ENCODE measurements around the gene NOL11. TPM values are rescaled to one million over a fixed set of nuclear protein-coding genes. Genes with fewer than 3 reads are reported as not detected.
"Not testable (repeated sequence)": the region's sequence is repeated elsewhere in the genome, so short reads cannot be mapped to it uniquely, and the experiment has no call there.

NOL11 gene
- total RNA-seq, 1 donor from 2014 or later = 35.4 TPM

DNA sequence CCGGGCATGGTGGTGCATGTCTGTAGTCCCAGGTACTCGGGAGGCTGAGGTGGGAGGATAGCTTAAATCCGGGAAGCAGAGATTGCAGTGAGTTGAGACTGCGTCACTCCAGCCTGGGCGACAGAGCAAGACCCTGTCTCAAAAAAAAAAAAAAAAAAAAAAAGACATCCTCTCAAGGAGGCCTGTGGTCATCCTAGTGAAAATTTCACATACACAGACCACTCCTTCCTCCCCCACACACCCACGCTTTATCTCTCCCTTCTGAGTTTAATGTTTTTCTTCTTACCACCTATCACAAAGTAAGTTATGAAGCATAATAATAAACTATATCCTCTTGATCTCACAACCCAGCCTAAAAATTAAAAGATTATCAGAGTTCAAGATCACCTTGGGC lies 1.3 kb upstream of the NOL11 start:
- no peak for DNase-seq (ENCODE audit: extremely low spot score in 2 of 2)
- Histone ChIP-seq H3K4me1 (peaks cover 22% of the 10 kb centered on the region), H3K27ac (no peak overlapping the region), H3K36me3 (peaks cover 0 to 10% of the 10 kb centered on the region in 2 donors), H3K4me3 (no peak overlapping the region), H3K9me3 (no peaks in the 10 kb centered on the region), H3K27me3 (no peaks in the 10 kb centered on the region)
- intact Hi-C loops (cut with DNase I) = no loop called here
- TF ChIP-seq POLR2AphosphoS5 (IDR thresholded peaks at IDR 0.05; ENCODE audit: insufficient read depth in 1 of 2, low read depth in 1 of 2) = no peak
- TF ChIP-seq, protein P1, sequence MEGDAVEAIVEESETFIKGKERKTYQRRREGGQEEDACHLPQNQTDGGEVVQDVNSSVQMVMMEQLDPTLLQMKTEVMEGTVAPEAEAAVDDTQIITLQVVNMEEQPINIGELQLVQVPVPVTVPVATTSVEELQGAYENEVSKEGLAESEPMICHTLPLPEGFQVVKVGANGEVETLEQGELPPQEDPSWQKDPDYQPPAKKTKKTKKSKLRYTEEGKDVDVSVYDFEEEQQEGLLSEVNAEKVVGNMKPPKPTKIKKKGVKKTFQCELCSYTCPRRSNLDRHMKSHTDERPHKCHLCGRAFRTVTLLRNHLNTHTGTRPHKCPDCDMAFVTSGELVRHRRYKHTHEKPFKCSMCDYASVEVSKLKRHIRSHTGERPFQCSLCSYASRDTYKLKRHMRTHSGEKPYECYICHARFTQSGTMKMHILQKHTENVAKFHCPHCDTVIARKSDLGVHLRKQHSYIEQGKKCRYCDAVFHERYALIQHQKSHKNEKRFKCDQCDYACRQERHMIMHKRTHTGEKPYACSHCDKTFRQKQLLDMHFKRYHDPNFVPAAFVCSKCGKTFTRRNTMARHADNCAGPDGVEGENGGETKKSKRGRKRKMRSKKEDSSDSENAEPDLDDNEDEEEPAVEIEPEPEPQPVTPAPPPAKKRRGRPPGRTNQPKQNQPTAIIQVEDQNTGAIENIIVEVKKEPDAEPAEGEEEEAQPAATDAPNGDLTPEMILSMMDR (IDR thresholded peaks at IDR 0.05) = no peak
- TF ChIP-seq POLR2A (IDR thresholded peaks at IDR 0.05) = no peak

DNA sequence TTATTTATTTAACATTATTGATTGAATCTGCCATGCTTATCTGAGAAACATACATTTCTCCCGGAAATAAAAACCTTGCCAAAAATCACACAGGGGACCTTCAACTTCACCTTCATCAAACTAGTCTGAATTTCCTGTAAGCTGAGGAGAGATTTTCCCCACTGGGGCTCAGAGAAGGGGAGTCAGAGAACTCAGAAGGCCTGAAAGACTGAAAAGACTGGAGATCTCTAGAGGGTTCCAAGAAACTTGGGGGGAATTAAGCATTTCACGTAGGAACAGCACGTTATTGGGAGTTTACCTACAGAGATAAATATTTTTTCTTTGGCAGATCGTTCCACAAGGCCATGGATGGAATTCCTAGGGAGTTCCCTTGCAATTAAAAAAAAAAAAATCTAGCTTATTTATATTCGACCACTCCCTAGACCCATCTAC lies 528 bp upstream of the NOL11 start:
- Histone ChIP-seq H3K36me3 (peaks cover 0 to 17% of the 10 kb centered on the region in 2 donors), H3K27me3 (no peaks in the 10 kb centered on the region), H3K4me3 (peak overlapping the region; percentile 67 to 92), H3K9me3 (no peaks in the 10 kb centered on the region), H3K4me1 (peaks cover 22% of the 10 kb centered on the region), H3K27ac (peak overlapping the region; percentile 90)
- TF ChIP-seq, protein P1 (IDR thresholded peaks at IDR 0.05) = no peak
- no peak for TF ChIP-seq POLR2AphosphoS5 (IDR thresholded peaks at IDR 0.05; ENCODE audit: insufficient read depth in 1 of 2, low read depth in 1 of 2)
- TF ChIP-seq POLR2A (IDR thresholded peaks at IDR 0.05) = no peak
- intact Hi-C loops (cut with DNase I) = no loop called here
- no peak for DNase-seq (ENCODE audit: extremely low spot score in 2 of 2)

DNA sequence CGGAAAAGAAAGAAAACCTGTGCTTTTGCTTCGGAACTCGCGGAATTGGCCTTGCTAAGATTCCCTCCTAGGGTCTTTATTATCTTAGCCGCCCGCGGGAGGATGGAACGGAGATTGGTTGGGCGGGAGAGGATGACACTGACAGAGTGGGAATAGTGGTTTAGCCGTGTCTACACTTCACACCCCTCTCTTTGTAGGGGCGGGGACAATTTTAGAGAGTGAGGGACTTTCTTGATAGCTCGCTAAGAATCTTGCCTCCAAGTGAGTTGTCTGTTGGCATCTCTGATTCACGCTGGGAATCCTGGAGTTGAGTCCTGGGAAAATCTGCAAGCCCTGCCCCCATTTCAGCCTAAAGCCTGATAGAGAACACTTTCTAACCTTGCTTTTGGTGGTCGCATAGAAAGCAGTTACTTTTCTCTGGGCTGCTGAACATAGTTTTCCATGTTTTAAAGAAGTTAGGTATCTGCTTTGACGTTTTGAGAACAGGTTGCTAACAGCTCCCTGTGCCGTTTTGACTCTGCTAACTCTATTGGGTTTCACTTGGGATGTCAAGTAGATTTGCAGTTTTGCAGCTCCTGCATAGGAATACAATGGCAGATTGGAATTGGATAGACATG lies 697 bp downstream of the NOL11 start:
- TF ChIP-seq POLR2A (IDR thresholded peaks at IDR 0.05) (no peak), POLR2AphosphoS5 (IDR thresholded peaks at IDR 0.05; ENCODE audit: insufficient read depth in 1 of 2, low read depth in 1 of 2) (no peak)
- TF ChIP-seq, protein P1 (IDR thresholded peaks at IDR 0.05) = no peak
- Histone ChIP-seq H3K36me3 (peaks cover 0 to 26% of the 10 kb centered on the region in 2 donors), H3K27me3 (no peaks in the 10 kb centered on the region), H3K4me3 (peak overlapping the region; percentile 67 to 92), H3K9me3 (no peaks in the 10 kb centered on the region), H3K27ac (peak overlapping the region; percentile 90), H3K4me1 (peaks cover 22% of the 10 kb centered on the region)
- intact Hi-C loops (cut with DNase I) = no loop called here
- no peak for DNase-seq (ENCODE audit: extremely low spot score in 2 of 2)

DNA sequence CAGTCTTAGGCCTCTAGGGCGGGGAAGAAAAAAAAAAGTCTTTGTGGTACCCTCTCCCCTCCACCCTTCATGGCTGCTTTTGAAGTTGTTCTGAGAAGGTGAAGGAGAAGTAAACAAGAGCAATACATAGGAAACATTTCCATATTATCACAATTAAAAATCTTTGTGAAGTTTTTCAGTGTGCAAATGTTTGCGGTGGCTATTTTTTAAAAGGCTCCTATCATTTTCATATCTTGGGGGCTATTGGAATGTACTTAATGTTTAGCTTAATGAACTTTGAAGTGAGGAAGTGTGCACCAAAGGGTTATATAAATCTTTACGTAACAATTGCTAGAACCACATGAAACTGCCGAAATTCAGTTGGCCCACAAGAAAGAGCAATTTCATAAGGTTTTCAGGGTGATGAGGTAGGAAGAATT lies 7.6 kb downstream of the NOL11 start:
- peaks cover 0 to 86% of the 10 kb centered on the region in 2 donors for H3K36me3 ChIP-seq
- TF ChIP-seq POLR2A (IDR thresholded peaks at IDR 0.05) (no peak), POLR2AphosphoS5 (IDR thresholded peaks at IDR 0.05; ENCODE audit: insufficient read depth in 1 of 2, low read depth in 1 of 2) (no peak)
- TF ChIP-seq, protein P1 (IDR thresholded peaks at IDR 0.05) = no peak
- intact Hi-C loops (cut with DNase I) = no loop called here
- H3K4me1 ChIP-seq = no peaks in the 10 kb centered on the region
- H3K4me3 ChIP-seq = no peak overlapping the region
- no peak for DNase-seq (ENCODE audit: extremely low spot score in 2 of 2)
- no peak overlapping the region for H3K27ac ChIP-seq
- no peaks in the 10 kb centered on the region for H3K9me3 ChIP-seq
- no peaks in the 10 kb centered on the region for H3K27me3 ChIP-seq

DNA sequence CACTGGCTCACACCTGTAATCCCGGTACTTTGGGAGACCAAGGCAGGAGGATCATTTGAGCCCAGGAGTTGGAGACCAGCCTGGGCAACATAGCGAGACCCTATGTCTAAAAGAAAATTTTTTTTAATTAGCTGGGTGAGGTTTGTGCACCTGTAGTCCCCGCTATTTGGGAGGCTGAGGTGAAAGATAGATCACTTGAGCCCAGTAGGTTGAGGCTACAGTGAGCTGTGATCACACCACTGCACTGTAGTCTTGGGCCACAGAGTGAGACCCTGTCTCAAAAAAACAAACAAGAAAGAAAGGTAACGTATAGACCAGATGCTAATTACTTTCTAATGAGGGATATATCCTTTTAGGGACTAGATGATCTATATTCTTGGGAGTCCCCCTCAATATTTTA lies 8.1 kb downstream of the NOL11 start:
- H3K9me3 ChIP-seq = no peaks in the 10 kb centered on the region
- H3K27ac ChIP-seq = no peak overlapping the region
- TF ChIP-seq POLR2A (IDR thresholded peaks at IDR 0.05) (no peak), POLR2AphosphoS5 (IDR thresholded peaks at IDR 0.05; ENCODE audit: insufficient read depth in 1 of 2, low read depth in 1 of 2) (no peak)
- TF ChIP-seq, protein P1 (IDR thresholded peaks at IDR 0.05) = no peak
- no peak overlapping the region for H3K4me3 ChIP-seq
- H3K36me3 ChIP-seq = peaks cover 0 to 82% of the 10 kb centered on the region in 2 donors
- no peak for DNase-seq (ENCODE audit: extremely low spot score in 2 of 2)
- no peaks in the 10 kb centered on the region for H3K27me3 ChIP-seq
- intact Hi-C loops (cut with DNase I) = no loop called here
- H3K4me1 ChIP-seq = no peaks in the 10 kb centered on the region

DNA sequence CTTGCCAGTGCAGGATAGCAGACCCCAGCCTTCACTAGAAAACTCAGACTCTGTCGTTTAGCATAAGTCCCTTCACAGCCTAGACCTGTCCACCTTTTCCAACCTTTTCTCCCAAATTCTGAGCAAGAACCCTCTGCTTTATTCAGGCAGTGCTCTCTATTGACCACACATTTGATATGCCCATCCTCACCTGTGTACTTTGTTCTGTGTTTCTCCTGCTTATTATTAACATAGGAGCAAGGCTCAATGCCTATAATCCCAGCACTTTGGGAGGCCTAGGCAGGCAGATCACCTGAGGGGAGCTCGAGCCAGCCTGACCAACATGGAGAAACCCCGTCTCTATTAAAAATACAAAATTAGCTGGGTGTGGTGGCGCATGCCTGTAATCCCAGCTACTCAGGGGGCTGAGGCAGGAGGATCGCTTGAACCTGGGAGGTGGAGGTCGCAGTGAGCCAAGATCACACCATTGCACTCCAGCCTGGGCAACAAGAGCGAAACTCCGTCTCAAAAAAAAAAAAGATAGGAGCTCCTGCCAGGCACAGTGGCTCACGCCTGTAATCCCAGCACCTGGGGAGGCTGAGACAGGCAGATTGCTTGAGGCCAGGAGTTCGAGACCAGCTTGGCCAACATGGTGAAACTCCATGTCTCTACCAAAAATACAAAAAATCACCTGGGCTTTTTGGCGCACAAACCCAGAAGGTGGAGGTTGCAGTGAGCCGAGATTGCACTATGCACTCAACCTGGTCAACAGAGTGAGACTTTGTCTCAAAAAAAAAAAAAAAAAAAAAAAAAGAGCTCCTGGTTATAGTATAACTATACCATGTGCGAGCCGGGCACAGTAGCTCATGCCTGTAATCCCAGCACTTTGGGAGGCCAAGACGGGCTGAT lies 9.7 kb downstream of the NOL11 start:
- DNase-seq (ENCODE audit: extremely low spot score in 2 of 2); H3K27ac ChIP-seq; intact Hi-C loops (cut with DNase I); H3K27me3 ChIP-seq; H3K4me3 ChIP-seq; H3K9me3 ChIP-seq; H3K4me1 ChIP-seq: not testable (repeated sequence)
- H3K36me3 ChIP-seq = peaks cover 0 to 75% of the 10 kb centered on the region in 2 donors

All from vagina (tissue), 2 donors.